Posterior vena cava (tissue), 2 donors: ENCODE data around the gene CASTOR1. TPM values are rescaled to one million over a fixed set of nuclear protein-coding genes. Genes with fewer than 3 reads are reported as not detected.
A peak's percentile ranks its signal among the peaks of the same experiment; 100 is the strongest.

ENCODE experiments used
- DNase-seq: peaks from one replicate; pipeline ENCODE4 v3.0.0-alpha.2; 2020; ENCODE audit warnings: low spot score
- intact Hi-C, 2 donors: fragments of 100-400 bp; cut with DNase I; formaldehyde crosslinking; loops; one replicate each; pipeline versions ENCODE4 v1.14.1 to v1.14.2; 2022 to 2023
- total RNA-seq, 2 donors: library from RNA; stranded (reverse); fragmentation: NEBNext Ultra II Directional; extraction: Animal tissue kit (Norgen Biotek cat#: 25700); gene quantifications; one replicate each; pipeline ENCODE4 v1.2.1, GENCODE V29; 2021
- donor health status: DM: yes; HTN: yes; CAD: no.
- donor health status: DM: yes; HTN: yes; CAD: no.

Gene CASTOR1
- total RNA-seq, 2 donors from 2014 or later = 9.8 to 14.3 TPM

DNA sequence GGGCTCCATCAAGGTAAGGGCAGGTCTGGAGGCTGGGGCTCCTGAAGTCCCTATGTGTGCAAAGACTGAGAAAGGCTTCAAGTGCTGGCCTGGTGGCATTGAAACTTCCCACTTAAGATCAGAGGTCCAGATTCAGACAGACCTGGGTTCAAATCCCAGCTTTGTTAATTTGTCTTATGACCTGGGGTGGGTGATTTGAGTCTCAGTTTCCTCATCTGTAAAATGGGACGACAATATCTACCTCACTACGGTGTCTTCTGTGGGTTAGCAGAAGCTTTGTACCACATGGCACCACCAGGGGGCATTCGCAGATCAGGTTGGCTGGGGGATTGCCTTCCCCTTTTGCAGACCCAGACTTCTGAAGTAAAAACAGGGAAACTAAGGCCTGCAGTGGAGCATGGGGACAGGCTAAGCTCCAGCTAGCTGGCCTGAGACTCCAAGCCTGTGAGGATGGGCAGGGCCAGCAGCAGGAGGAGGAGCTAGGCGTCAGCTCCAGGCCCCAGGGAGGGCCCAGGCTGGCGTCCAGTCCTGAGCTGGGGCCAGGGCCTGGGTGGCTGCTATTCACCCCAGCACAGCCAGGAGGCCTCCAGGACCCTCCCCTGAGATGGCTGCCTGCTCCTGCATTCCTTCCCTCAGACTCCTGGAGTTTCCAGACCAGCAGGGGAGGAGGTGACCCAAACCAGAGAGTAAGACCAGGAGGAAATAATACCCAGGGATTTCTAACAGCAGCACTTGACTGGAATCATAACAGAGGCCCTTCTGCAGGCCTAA is 1.5 kb downstream of the CASTOR1 start:
- peak; percentile 95 for DNase-seq
- intact Hi-C loops = loop anchor here in 1 of 2 donors (2.0 kb wide), 1 partner anchor 21 kb away; the partner anchor contains the start of gene OSM

DNA sequence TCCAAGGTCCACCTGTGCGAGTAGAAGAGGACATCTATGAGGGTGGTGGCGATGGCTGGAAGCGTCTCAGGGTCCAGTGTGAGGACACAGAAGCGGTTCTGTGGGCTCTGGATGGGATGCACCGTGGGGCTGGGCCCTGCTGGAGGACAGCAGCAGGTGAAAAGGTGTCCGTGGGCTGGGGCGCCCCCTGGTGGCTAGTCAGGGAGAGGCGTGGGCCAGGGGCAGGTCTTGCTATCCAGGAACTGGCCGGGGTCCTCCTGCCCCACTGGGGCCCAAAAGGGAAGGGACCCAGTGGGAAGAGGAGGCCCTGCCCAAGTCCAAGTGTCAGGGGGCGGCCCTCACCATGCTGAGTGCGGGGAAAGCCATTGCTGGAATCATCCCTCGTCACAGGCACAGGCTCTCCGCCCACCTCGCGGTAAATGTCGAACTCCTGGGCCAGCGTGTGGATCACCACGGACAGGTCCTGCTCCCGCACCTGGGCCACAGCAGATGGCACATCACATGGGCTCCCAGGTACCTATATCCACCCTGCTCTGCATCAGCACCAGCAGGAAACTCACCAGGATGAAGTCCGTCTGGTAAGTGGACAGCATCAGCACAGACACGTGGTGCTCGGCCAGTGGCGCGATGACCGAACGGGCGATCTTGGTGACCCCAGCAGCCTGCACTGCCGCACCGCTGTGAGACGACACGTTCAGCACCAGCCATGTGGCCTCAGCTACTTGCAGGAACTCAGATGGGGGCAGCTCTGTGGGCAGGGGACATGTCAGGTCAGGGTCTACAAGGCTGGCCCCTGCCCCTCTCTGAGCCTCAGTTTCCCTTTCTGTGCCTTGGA is 2.3 kb downstream of the CASTOR1 start:
- DNase-seq = peak; percentile 94
- intact Hi-C loops = loop anchor here in 1 of 2 donors (2.0 kb wide), 1 partner anchor 20 kb away; the partner anchor contains the start of gene OSM

DNA sequence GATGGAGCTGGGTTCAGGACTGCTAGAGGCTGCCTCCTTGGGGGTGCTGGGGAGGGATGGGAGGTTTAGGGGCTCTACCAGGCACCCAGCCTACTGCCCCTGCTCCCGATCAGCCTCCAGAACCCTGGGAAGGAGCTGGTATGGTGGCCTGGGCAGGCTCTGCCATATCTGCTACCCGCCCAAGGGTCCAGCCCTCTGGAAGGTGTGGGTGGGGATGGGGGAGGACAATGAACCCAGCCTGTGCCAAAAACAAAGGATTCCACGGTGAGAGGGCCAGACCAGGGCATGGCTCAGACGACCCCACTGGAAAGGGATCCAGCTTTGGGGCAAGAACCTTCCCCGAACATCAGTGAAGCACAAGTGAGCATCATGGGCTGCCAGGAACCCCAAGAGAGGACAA is 3.0 kb downstream of the CASTOR1 start:
- DNase-seq = no peak
- intact Hi-C loops = loop anchor here in 1 of 2 donors (2.0 kb wide), 1 partner anchor 20 kb away; the partner anchor contains the start of gene OSM

DNA sequence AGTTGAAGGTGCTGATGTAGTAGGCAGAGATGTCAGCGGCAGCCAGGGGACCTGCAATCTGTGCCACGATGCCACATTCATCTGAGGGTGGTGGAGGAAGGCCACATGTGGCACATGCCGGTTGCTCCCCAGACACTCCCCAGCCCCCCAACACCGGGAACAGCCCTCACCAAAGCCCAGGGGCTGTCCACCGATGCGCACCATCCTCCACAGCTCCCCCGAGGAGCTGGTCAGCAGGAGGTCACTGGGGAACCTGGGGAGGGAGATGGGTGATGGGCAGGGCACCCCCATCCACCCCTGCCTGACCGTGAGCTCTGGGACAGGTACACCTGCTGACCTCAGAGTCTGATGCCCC is 3.5 kb downstream of the CASTOR1 start:
- DNase-seq = no peak
- intact Hi-C loops = loop anchor here in 1 of 2 donors (2.0 kb wide), 1 partner anchor 19 kb away; the partner anchor contains the start of gene OSM

DNA sequence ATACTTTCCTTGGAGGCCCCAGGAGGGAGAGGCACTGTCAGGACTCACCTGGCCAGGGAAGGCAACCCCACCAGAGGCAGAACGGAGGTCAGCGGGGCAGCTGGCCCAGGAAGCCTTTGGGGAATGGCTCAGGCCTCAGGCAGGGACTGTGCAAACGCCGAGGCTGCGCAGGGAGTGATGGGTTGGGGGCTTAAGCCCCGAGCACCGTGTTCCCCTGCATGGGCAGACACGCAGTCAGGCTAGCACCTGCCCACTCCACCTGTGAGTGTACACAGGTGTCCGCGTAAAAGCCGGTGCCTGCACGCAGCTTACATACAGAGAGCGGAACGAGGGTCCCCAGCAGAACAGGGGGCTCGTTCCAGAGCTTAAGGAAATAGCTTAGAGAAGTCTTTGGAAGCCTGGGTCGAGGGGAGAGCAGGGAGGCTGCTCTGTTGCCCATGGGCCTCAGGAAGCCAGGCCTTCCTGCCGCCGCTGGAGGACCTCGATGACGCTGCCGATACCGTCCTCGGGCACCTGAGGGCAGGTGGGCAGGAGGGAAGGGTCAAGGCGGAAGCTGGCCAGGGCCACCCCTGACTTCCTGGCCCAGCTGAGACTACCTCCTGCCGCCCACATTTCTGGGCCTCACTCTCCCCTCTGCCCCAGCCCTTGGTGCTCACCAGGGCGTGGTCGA is 4.0 kb downstream of the CASTOR1 start:
- DNase-seq = no peak
- intact Hi-C loops = no loop called here

DNA sequence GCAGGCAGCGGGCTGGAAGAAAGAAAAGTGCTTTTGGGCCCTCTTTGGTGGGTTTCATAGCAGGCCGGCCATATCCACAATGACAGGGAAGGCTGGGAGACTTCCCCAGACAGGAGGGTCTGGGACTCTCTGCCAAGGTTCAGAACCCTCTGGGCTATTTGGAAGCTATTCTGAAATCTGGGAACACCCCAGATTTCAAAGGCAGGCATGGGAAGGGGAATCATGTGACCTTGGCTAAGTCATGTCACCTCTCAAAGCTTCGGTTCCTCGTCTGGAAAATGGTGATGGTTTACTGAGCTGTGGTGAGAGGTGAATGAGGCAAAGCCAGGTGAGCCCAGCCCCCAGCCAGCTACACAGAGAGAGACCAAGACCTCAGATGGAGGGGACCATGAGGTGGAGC is 4.6 kb downstream of the CASTOR1 start:
- intact Hi-C loops = no loop called here
- DNase-seq = no peak

DNA sequence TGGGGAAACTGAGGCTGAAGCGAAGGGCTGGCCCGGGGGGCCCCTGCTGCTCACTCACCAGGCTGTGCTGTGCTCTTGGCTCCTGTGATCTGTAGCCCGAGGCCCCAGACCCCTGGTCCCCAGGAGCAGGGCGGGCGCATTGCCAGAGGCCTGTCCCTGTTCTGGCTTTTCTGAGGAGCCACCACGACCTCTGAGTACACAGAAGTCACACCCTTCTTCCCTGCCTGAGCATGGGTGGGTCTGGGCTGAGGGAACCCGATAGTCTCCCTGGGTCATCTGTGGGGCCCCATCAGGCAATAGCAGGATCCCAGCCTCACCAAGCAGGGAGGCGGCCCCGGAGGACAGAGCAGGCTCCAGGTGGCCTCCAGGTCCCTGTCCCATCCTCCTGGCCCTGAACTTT is 5.1 kb downstream of the CASTOR1 start:
- intact Hi-C loops = no loop called here

DNA sequence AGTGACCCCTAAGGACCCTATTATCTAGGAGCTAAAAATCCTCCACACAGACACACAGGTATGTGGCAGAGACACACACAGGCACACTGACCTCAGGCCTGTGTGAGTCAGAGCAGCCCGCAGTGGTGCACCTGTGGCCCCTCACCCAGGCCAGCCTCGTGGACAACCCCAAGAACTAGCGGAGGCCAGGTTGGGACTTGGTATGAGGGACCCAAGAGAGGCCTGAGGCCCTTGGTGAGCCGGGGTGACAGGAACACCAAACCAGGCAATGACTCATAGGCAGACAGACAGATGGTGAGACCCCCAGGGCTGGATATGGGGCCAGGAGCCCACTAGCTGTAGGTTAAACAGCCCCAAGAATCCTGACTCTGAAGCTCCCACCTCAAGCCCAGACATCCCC is 6.0 kb downstream of the CASTOR1 start:
- intact Hi-C loops = no loop called here
- DNase-seq = no peak

More for the DNA sequence above, 5.1 kb downstream of the CASTOR1 start:
- no peak for DNase-seq

DNA sequence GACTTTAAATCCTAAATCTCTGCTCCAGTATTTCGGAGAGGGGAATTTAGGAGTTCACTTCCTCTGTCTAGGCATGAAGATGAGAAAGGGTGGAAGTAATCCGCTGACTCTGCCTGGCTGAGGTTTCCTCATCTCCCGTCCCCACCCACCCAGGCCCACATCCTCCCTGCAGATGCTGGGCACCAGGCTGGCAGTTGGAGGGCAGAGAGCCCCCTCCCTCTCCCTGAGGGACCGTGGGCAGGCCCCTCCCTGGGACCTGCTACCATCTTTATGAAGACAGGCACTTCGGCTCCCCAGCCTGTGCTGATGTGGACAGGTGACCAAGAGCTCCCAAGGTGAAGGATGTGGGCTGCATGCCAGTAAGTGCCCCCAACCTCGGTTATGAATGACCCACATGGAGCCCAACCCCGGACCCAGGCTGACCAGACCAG is 6.7 kb downstream of the CASTOR1 start:
- intact Hi-C loops = no loop called here
- DNase-seq = no peak

DNA sequence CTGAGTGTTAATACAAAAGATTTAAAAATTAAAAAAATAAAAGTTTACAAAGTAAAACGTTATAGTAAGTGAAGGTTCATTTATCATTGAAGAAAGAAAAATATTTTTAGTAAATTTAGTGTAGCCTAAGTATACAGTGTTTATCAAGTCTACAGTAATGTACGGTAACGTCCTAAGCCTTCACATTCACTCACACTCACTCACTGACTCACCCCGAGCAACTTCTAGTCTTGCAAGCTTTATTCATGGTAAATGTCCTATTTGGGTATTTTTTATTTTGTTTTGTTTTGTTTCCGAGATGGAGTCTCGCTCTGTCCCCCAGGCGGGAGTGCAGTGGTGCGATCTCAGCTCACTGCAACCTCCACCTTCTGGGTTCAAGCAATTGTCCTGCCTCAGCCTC is 8.8 kb downstream of the CASTOR1 start:
- intact Hi-C loops = no loop called here
- DNase-seq = no peak

DNA sequence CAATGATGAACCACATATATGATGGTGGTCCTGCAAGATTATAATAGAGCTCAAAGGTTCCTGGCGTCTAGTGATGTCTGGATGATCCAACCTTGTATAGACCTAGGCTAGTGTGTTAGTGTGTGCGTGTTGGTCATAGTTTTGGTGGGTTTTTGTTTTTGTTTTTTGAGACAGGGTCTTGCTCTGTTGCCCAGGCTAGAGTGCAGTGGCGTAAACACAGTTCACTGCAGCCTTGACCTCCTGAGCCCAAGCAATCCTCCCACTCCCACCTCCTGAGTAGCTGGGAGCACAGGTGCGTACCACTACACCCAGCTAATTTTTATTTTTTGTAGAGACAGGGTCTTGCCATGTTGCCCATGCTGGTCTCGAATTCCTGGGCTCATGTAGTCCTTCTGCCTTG is 9.4 kb downstream of the CASTOR1 start:
- DNase-seq = no peak
- intact Hi-C loops = loop anchor here in 1 of 2 donors (5.0 kb wide), 1 partner anchor 97 kb away; no protein-coding TSS in a partner anchor

DNA sequence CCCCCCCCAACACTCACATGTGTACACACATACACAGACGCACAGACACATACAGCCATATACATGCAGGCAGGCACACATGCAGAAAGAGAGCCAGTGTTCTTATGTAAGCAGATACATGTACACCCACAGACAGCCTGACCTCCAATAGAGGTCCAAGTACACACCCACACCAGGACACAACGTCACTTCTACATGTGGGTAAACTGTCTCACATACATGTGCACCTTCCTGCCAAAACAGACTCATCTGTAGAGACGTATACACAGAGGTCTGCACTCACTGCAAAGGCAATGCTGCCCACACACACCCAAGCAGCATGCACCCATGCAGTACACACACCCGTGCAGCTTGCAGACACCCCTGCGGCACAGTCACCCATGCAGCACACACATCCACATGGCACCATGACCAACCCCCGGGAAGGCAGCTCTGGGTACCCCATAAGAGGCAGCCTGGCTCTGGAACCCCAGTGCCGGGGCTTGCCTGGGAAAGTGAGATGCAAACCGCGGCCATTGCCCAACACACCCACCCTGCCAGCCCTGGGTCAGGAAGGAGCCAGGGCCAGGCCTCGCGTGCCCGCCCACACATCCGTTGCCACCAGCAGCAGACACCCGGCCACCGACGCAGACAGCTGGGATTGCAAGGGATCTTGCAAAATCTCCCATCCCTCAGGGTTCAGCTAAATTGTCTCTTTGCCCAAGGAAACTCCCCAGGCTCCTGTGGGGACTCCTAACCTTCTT is 10.1 kb downstream of the CASTOR1 start:
- DNase-seq = peak; percentile 90
- intact Hi-C loops = loop anchor here in 1 of 2 donors (5.0 kb wide), 1 partner anchor 98 kb away; no protein-coding TSS in a partner anchor

DNA sequence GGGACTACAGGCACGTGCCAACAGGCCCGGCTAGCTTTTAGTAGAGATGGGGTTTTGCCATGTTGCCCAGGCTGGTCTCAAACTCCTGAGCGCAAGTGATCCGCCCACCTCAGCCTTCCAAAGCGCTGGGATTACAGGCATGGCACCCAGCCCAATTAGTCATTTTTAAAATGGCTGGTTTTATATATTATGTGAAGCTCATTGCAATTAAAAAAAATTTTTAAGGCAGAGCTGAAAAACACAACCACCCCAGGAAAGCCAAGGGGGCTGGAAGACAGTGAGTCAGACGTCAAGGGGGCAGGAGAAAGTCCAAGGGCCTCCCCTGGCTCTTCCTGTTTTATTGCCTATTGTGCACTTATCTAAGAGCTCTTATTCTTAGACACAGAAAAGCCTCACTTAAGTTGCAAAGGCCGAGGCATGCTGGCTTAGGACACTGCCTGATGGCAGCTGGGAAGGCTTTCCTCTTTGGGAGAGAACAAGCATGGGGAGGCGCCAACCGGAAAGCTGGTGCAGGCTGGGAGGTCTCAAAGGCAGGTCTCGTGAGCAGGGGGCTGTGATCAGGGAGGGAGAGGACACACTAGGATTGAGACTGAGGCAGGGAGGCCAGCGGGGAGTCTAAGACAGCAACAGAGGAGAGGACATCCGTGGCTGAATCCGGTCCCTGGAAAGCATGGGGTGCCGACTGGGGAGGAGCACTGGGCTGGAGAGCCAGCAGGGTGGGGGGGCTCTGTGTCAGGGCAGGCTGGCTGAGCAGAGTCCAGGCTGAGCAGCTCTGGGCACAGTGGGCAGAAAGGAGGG is 11.6 kb downstream of the CASTOR1 start:
- no peak for DNase-seq
- intact Hi-C loops = loop anchor here in 1 of 2 donors (5.0 kb wide), 1 partner anchor 100 kb away; no protein-coding TSS in a partner anchor

DNA sequence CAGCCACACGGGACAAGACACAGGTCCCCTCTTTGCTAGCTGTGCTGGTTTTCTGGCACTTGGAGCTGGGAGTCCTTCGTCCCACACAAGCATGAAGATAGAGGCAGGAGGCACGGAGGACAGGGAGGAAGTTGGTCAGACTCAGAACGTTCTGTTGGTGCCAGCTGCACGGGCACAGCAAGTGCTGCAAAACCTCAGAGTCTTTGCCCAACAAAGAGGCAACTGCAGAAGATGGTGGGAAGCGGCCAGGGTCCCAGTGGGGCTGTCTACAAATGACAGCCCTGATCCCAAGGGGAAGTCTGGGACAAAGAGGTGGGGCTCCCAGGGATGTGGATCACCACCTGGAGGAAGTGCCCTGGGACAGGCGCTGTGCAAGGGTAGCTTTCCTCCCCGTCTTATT is 13.3 kb downstream of the CASTOR1 start:
- intact Hi-C loops = loop anchor here in 1 of 2 donors (5.0 kb wide), 1 partner anchor 101 kb away; no protein-coding TSS in a partner anchor
- DNase-seq = no peak

DNA sequence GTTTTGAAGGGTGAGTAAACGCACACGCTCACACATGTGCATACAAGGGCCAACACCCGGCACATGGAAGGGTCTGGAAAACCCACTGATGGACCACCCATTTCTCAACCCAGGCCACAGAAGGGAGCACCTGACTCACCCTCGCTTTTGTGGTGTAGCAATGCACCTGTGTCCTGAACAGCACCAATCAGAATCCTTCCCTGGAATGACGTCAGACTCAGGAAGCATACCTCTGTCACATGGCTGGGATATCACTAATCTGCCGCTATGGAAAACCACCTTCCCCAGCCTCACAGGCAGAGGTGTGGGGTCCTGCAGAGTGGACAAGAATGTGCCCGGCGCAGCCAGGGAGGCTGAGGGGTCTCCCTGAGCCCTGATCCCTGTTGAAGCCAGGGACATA is 13.7 kb downstream of the CASTOR1 start:
- intact Hi-C loops = loop anchor here in 1 of 2 donors (5.0 kb wide), 1 partner anchor 102 kb away; no protein-coding TSS in a partner anchor
- DNase-seq = no peak

DNA sequence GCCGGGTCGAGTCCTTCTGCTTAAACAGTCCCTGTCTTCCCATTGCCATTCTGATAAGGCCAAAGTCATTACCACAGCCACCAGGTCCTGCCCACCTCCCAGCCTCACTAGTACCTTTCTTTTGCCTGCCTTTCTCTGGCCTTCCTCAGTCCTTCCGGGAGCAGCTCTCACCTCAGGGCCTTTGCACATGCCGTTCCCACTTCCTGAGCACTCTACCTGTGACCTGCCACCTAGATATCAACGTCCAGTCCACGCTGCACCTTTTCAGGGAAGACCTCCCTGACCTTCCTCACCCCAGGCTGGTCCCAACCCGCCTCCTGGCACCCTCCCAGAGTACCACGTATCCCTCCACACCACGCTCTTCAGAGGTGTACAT is 14.9 kb downstream of the CASTOR1 start:
- intact Hi-C loops = no loop called here
- DNase-seq = no peak

DNA sequence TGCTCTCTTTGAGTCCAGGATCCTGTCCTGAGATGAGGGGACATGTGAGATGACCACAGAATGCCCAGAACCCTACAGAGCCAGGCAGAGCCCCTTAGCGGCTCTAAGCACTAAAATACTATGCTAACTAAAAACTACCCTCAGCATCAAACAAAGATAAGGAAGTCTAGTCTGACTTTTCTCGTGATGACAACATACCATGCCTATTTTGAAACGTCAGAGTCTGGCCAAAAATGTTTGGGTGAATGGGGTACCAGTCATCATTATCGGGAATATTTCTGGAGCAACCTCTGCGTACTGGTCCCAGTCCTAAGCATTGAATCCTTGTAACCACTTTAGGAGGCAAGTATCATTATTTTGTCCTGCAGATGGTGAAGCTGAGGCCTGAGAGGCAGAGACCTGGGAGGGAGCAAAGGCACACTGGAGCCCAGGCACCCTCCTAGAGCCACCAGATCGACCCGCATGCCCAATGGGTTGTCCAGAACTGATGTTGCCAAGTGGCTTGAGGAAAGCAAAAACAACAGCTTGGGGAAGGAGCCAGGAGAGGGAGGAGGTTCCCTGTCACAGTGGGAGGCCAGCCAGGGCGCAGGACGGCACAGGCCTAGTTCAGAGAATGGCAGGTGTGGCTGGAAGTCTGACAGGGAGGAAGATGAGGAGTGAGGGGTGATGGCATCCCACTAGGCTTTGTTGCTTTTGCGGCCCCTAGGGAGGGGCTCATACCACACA is 15.4 kb downstream of the CASTOR1 start:
- DNase-seq = no peak
- intact Hi-C loops = no loop called here
